ENCODE measurements around the gene TMEM270.
"Not testable (repeated sequence)": the region's sequence is repeated elsewhere in the genome, so short reads cannot be mapped to it uniquely, and the experiment has no call there.

Gene TMEM270

GRCh38 chr7:73858807-73859206, 2.2 kb upstream of the TMEM270 start:
- DNase-seq (ENCODE audit: low read depth in 2 of 2) = no peak

DNA sequence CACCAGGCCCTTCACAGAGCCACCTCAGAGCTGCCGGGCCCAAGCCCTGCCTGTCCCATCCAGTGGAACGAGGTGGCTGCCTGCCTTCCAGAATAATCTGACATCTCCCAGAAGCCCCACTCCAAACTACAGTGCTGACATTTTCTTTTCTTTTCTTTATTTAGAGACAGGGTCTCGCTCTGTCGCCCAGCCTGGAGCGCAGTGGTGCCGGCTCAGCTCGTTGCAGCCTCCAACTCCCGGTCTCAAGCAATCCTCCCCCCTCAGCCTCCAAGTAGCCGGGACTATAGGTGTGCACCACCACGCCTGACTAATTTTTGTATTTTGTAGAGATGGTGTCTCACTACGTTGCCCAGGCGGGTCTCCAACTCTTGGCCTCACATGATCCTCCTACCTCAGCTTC, 346 bp downstream of the TMEM270 start:
- DNase-seq (ENCODE audit: low read depth in 2 of 2) = no peak

DNA sequence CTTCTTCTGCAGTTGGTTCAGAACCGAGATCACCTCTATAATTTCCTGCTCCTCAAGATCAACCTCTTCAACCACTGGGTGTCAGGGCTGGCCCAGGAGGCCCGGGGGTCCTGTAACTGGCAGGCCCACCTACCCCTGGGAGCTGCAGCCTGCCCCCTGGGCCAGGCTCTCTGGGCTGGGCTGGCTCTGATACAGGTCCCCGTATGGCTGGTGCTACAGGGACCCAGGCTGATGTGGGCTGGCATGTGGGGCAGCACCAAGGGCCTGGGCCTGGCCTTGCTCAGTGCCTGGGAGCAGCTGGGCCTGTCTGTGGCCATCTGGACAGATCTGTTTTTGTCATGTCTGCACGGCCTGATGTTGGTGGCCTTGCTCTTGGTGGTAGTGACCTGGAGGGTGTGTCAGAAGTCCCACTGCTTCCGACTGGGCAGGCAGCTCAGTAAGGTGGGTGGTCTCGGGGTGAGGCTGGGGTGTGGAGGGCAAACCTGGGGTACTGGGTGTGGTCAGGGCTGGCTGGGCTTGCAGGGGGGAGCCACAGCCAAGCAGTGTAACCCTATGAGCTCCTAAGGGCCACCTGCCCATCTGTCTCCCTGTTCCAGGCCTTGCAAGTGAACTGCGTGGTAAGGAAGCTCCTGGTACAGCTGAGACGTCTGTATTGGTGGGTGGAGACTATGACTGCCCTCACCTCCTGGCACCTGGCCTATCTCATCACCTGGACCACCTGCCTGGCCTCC, 4.2 kb downstream of the TMEM270 start:
- DNase-seq (ENCODE audit: low read depth in 2 of 2) = no peak

DNA sequence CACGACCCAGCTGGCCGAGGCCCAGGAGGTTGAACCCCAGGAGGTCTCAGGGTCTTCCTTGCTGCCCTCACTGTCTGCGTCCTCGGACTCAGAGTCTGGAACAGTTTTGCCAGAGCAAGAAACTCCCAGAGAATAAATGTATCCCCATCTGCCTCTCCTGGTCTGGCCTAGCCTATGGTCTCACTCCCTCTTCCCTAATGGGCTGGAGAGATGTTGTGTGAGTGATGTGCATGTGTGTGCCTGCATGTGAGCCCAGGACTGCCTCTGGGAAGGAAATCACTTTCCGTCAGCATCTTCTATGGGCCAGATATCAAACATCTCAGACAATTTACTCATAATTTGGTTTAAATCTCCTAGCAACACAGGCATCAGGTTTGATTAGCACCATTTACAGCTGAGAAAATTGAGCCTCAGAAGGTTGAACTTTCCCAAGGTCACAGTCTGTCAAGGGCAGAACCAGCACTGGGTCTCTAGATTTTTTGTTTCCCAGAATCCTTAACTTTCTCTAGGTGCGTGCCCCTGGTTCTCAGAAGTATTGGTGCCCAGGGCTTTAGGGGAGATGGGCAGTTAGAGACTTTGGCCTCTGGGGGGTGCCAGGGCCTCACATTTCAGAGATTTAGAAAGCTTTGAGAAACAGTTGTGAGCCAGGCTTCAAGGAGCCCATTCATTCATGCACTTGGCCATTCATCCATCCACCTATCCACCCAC, 4.9 kb downstream of the TMEM270 start:
- DNase-seq (ENCODE audit: low read depth in 2 of 2) = no peak

- no peak for DNase-seq (ENCODE audit: low read depth in 2 of 2)
Observed at GRCh38 chr7:73866446-73866767, 5.4 kb downstream of the TMEM270 start.

GRCh38 chr7:73869011-73869798, 8.2 kb downstream of the TMEM270 start:
- no peak for DNase-seq (ENCODE audit: low read depth in 2 of 2)

- DNase-seq (ENCODE audit: low read depth in 2 of 2) = no peak
Observed at GRCh38 chr7:73870041-73870492, 9.1 kb downstream of the TMEM270 start.

DNA sequence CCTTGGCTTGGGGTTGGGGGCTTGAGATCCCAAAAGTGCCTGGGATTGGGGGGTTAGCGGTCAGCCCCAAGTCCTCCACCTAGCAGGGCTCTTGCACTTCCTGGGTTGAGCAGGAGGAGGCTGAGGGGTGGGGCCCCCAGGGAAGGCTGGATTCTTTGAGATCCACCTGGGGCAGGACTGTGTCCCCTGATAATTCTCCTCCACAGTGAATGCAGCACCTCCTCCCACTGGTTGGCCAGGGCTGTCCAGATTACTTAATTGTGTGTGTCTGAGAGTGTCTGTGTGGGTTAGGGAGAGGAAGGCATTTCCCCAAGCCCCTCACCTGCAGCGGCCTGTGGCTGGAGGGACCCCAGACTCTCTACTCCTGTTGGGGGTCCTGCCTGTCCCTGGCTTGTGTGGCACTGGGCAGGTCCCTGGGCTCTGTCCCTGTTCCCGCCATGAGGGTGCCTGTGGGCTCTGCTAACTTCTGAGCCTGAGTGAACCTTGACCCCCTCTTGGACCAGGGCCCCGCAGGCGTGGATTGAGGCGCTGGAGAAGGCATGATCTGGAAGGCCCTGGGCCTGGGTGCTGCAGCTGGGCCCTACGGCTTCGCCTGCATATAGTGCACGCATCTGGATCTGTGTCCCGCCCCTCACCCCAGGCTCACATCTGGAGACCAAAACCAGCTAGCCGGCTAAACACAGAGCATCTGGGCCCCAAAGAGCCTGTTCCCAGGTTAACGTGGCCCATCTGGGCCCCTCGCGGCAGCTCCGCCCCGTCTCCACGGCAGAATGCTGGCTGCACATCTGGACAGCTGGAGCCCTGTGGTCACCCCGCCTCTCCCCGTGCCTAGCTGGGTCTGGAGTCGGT, 10.4 kb downstream of the TMEM270 start:
- no peak for DNase-seq (ENCODE audit: low read depth in 2 of 2)

DNA sequence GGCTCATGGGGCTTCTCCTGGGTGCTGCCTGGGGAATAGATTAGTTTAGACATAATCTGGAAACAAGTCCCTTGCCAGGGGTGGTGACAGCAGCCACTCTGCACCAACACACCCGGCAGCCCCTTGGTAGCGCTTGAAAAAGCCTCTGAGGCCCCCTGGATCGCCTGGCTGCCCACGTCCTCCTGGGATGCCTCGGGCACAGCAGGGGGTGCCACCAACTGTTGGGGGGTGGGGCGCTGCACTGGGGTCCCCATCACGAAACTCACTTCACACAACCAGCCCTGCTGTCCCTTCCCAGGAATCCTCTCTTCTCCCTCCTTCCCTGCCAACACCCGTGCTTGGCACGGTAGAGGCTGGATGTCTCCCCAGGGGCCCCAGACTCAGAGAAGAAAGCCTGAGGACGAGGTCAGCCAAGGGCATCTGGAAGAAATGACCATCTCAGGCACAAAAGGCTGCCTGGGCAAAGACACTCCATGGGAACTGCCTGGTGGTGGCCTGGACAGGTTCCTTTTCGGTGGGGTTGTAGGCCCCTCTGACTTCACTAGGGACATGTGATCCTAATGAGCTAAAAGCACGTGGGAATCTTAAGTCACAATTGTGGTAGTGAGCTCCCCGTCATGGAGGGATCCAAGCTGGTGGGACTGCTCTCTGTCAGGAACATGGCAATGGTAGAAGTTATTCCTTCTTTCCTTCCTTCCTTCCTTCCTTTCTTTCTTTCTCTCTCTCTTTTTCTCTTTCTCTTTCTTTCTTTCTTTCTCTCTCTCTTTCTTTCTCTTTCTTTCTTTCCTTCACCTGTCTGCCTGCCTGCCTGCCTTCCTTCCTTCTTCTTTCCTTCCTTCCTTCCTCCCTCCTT, 11.3 kb downstream of the TMEM270 start:
- no peak for DNase-seq (ENCODE audit: low read depth in 2 of 2)

GRCh38 chr7:73876361-73876760, 15.4 kb downstream of the TMEM270 start:
- DNase-seq (ENCODE audit: low read depth in 2 of 2) = no peak

GRCh38 chr7:73876973-73877372, 16.0 kb downstream of the TMEM270 start:
- no peak for DNase-seq (ENCODE audit: low read depth in 2 of 2)

DNA sequence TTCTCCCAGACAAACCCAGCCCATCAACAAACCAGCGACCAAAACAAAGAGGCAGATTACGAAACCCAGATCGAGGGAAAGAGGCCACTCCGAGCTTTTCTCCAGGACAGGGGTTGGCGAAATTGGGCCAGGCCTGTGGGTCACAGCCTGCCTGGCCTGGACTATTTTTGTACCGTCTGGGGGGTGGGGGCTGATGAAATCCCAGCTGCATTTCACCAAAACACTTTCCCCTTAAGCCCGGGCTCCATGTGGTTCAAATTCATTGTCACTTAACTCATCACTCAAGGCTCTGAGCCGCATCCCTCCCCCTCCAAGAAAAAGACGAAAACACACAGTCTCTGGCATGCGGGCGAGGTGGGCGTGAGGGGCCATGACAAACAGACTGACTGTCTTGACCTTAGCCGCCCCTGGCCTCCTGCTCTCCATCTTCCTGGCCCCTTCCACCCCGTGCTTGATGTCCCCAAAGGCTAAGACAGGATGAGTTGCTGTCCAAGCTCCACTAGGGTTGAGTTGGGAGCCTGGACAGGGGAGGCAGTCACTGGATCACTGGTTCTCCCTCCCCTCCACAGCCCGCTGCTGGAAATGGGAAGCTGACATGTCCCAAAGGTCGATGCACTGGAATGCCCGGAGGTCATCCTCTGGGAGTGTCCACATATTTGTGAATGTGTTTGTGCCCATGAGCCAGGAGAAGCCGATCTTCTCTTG, 19.2 kb downstream of the TMEM270 start:
- DNase-seq (ENCODE audit: low read depth in 2 of 2) = no peak

GRCh38 chr7:73880755-73881328, 19.9 kb downstream of the TMEM270 start:
- DNase-seq (ENCODE audit: low read depth in 2 of 2) = no peak

- no peak for DNase-seq (ENCODE audit: low read depth in 2 of 2)
Observed at GRCh38 chr7:73881352-73882046, 20.5 kb downstream of the TMEM270 start.

DNA sequence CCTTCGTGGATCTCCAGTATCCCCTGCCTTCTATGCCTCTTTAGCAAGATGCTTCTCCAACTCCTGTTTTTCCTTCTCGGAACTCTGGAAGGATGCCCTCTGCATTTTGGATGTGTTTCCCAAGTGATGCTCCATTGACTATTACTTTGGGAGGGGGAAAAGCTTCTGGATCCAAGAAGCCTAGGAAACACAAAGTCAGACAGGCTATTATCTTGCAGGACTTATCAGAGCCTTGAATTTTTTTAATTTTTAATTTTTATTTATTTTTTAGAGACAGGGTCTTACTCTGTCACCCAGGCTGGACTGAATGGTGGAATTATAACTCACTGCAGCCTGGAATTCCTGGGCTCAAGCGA, 21.1 kb downstream of the TMEM270 start:
- no peak for DNase-seq (ENCODE audit: low read depth in 2 of 2)

DNA sequence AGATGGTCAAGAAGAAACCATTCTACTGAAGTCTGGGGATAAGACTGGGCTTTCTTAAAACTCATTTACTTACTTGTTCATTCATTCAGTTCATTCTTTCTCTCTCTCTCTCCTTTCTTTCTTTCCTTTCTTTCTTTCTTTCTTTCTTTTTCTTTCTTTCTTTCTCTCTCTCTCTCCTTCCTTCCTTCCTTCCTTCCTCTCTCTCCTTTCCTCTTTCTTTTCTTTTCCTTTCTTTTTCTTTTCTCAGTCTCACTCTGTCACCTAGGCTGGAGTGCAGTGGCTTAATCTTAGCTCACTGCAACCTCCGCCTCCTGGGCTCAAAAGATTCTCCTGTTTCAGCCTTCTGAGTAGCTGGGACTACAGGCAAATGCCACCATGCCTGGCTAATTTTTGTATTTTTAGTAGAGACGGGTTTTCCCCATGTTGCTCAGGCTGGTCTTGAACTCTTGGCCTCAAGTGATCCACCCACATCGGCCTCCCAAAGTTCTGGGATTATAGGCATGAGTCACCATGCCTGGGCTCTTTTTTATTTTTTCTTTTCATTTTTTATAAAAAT, 24.0 kb downstream of the TMEM270 start:
- DNase-seq (ENCODE audit: low read depth in 2 of 2) = not testable (repeated sequence)

DNA sequence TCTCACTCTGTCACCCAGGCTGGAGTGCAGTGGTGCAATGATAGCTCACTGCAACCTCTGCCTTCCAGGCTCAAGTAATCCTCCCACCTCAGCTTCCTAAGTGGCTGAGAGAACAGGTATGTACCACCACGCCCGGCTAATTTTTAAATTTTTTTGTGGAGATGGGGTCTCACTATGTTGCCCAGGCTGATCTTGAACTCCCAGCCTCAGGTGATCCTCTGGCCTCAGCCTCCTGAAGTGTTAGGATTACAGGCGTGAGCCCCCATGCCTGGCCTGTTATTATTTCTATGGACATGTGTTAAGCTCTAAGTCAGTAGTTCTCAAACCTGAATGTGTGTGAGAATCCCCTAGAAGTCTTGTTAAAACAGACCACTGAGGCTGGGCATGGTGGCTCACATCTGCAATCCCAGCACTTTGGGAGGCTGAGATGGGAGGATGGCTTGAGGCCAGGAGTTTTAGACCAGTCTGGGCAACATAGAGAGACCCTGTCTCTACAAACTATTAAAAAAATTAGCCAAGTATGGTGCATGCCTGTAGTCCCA, 24.5 kb downstream of the TMEM270 start:
- DNase-seq (ENCODE audit: low read depth in 2 of 2) = no peak

- DNase-seq (ENCODE audit: low read depth in 2 of 2) = no peak
Observed at GRCh38 chr7:73885975-73886798, 25.2 kb downstream of the TMEM270 start.

Data from stimulated activated CD8-positive, alpha-beta memory T cell treated with anti-CD3 and anti-CD28 coated beads, Interleukin-15, amount 100 ng/mL, for 4 hours (primary cell).